ENCODE data around the gene EMID1. TPM values are rescaled to one million over a fixed set of nuclear protein-coding genes. Genes with fewer than 3 reads are reported as not detected.

The EMID1 gene
- total RNA-seq, 1 experiment from 2014 or later = 10.0 TPM

DNA sequence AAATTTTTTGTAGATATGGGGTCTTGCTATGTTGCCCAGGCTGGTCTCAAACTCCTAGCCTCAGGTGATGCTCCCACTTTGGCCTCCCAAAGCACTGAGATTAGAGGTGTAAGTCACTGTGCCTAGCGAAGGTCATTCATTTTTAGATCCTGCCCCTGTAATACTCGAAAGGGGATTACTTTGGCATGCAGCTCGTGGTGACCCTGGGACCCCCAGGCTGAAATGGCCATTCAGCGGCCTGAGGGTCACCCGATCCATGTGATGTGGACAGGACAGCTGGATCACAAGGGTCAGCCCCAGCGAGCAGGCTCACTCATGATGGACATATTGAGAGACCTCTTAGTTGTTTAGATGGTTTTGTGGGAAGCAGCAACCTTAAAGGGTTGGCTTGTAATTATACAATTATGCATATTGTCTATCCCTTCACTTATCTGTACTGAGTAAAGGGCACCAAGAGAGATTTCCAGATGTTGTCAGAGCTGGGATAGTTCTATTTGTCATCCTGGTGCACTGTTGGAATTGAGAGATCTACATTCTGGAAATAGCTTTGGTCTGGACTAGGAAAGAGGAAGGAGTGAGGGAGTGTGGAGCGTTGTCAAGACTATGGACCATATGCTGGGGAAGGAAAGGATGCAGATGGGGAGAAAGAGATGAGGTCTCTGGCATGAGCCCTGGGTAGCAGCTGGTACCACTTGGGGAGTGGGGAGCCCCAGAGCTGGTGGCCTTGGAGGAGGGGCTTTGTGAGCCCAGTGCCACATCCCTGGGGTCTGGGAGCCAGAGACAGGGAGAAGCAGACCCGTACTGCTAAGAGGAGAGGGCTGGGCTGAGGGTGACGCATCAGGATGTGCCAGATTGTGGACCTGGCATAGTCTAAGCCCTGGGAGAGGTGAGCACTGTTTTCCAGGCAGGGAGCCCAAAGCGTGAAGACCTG is 46.5 kb downstream of the EMID1 start:
- TF ChIP-seq, protein P1, sequence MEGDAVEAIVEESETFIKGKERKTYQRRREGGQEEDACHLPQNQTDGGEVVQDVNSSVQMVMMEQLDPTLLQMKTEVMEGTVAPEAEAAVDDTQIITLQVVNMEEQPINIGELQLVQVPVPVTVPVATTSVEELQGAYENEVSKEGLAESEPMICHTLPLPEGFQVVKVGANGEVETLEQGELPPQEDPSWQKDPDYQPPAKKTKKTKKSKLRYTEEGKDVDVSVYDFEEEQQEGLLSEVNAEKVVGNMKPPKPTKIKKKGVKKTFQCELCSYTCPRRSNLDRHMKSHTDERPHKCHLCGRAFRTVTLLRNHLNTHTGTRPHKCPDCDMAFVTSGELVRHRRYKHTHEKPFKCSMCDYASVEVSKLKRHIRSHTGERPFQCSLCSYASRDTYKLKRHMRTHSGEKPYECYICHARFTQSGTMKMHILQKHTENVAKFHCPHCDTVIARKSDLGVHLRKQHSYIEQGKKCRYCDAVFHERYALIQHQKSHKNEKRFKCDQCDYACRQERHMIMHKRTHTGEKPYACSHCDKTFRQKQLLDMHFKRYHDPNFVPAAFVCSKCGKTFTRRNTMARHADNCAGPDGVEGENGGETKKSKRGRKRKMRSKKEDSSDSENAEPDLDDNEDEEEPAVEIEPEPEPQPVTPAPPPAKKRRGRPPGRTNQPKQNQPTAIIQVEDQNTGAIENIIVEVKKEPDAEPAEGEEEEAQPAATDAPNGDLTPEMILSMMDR (IDR thresholded peaks at IDR 0.05; ENCODE audit: insufficient read depth in 1 of 2, low read depth in 1 of 2, low read length in 1 of 2, severe bottlenecking in 1 of 2, unreplicated experiment in 1 of 2) = no peak
- Mint-ChIP-seq H3K36me3 (ENCODE audit: insufficient read depth, unreplicated experiment) (no peaks in the 10 kb centered on the region), H3K9me3 (ENCODE audit: unreplicated experiment) (no peaks in the 10 kb centered on the region), H3K27ac (ENCODE audit: unreplicated experiment) (no peak overlapping the region), H3K27me3 (ENCODE audit: insufficient read depth, unreplicated experiment) (no peaks in the 10 kb centered on the region), H3K4me1 (ENCODE audit: low read depth, unreplicated experiment) (no peaks in the 10 kb centered on the region), H3K4me3 (ENCODE audit: unreplicated experiment) (no peak overlapping the region)
- DNase-seq = no peak
- no peaks in the 10 kb centered on the region for H3K9me3 ChIP-seq
- H3K4me3 ChIP-seq (ENCODE audit: low read depth, low read length) = no peak overlapping the region
- H3K4me1 ChIP-seq = no peaks in the 10 kb centered on the region
- intact Hi-C loops (cut with micrococcal nuclease; ENCODE audit: unreplicated experiment) = no loop called here
- no peaks in the 10 kb centered on the region for H3K36me3 ChIP-seq (ENCODE audit: control insufficient read depth, insufficient read depth, low read length)
- CTCF ChIA-PET = no interaction called here
- POLR2A ChIA-PET = no interaction called here
- H3K27me3 ChIP-seq (replicated peaks; ENCODE audit: control insufficient read depth, insufficient read depth, low read length) = no peaks in the 10 kb centered on the region
- BruUV-seq (replicated peaks) = no TSS peak

DNA sequence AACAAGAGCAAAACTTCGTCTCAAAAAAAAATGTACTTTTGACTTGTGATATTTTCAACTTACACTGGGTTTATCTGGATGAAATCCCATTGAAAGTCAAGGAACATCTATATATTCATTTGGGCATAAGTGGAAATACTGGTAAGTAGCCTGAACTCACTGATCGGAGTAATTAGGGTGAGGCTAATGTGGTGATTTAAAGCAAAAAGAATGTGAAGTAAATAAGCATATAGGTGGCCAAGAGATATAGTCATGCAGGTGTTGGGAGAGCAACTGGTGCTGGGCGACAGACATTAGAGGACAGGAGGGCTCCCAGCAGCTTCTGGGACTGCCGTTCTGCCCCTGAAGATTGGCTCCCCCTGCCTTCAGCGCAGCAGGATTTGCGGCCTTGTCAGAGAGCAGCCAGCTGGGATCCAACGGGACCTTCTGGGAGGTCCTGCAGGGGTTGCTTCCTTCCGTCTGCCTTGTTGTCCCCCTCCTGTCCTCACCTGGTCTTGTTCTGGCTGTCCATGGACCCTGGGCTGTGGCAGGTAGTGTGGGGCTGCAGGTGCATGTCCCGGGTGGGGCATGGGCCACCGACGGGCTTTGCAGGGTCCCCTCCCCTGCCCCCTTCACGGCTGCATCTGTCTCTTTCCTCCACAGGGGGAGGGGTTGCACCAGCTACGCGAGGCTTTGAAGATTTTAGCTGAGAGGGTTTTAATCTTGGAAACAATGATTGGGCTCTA is 48.0 kb downstream of the EMID1 start:
- no peak overlapping the region for H3K4me3 Mint-ChIP-seq (ENCODE audit: unreplicated experiment)
- DNase-seq = no peak

DNA sequence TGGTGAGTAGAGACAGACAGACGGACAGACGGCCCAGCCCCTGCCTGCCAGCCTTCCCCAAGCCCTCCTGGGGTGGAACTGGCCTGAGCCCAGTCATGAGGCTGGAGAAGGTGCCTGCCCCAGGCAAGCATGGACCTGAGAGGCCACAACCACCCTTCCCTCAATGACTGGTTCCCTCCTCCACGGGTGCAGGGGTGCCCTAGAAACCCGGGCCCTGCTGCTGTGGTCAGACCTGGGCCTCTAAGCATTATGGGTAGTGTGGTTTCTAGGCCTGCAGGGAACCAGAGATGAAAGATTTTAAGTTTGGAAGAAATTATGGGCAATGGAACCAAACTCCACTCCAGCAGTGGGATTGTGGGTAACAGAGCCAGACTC is 48.6 kb downstream of the EMID1 start:
- no peaks in the 10 kb centered on the region for H3K4me1 Mint-ChIP-seq (ENCODE audit: low read depth, unreplicated experiment)
- no peak for DNase-seq
- TF ChIP-seq, protein P1 (IDR thresholded peaks at IDR 0.05; ENCODE audit: insufficient read depth in 1 of 2, low read depth in 1 of 2, low read length in 1 of 2, severe bottlenecking in 1 of 2, unreplicated experiment in 1 of 2) = no peak
- H3K27me3 ChIP-seq (replicated peaks; ENCODE audit: control insufficient read depth, insufficient read depth, low read length) = no peaks in the 10 kb centered on the region
- ChIA-PET CTCF (no interaction called here), POLR2A (no interaction called here)
- H3K4me3 Mint-ChIP-seq (ENCODE audit: unreplicated experiment) = no peak overlapping the region
- H3K27me3 Mint-ChIP-seq (ENCODE audit: insufficient read depth, unreplicated experiment) = no peaks in the 10 kb centered on the region
- no peak overlapping the region for H3K4me3 ChIP-seq (ENCODE audit: low read depth, low read length)
- H3K9me3 ChIP-seq = no peaks in the 10 kb centered on the region
- no peaks in the 10 kb centered on the region for H3K36me3 ChIP-seq (ENCODE audit: control insufficient read depth, insufficient read depth, low read length)
- no peaks in the 10 kb centered on the region for H3K36me3 Mint-ChIP-seq (ENCODE audit: insufficient read depth, unreplicated experiment)
- intact Hi-C loops (cut with micrococcal nuclease; ENCODE audit: unreplicated experiment) = no loop called here
- H3K9me3 Mint-ChIP-seq (ENCODE audit: unreplicated experiment) = no peaks in the 10 kb centered on the region
- BruUV-seq (replicated peaks) = no TSS peak
- H3K4me1 ChIP-seq = no peaks in the 10 kb centered on the region
- H3K27ac Mint-ChIP-seq (ENCODE audit: unreplicated experiment) = no peak overlapping the region

More for the DNA sequence above, 48.0 kb downstream of the EMID1 start:
- no peak overlapping the region for H3K4me3 ChIP-seq (ENCODE audit: low read depth, low read length)
- H3K36me3 ChIP-seq (ENCODE audit: control insufficient read depth, insufficient read depth, low read length) = no peaks in the 10 kb centered on the region
- intact Hi-C loops (cut with micrococcal nuclease; ENCODE audit: unreplicated experiment) = no loop called here
- no peaks in the 10 kb centered on the region for H3K27me3 Mint-ChIP-seq (ENCODE audit: insufficient read depth, unreplicated experiment)
- ChIA-PET CTCF (no interaction called here), POLR2A (no interaction called here)
- H3K36me3 Mint-ChIP-seq (ENCODE audit: insufficient read depth, unreplicated experiment) = no peaks in the 10 kb centered on the region
- BruUV-seq (replicated peaks) = no TSS peak
- TF ChIP-seq, protein P1 (IDR thresholded peaks at IDR 0.05; ENCODE audit: insufficient read depth in 1 of 2, low read depth in 1 of 2, low read length in 1 of 2, severe bottlenecking in 1 of 2, unreplicated experiment in 1 of 2) = no peak
- no peaks in the 10 kb centered on the region for H3K4me1 ChIP-seq
- no peak overlapping the region for H3K27ac Mint-ChIP-seq (ENCODE audit: unreplicated experiment)
- no peaks in the 10 kb centered on the region for H3K9me3 Mint-ChIP-seq (ENCODE audit: unreplicated experiment)
- no peaks in the 10 kb centered on the region for H3K27me3 ChIP-seq (replicated peaks; ENCODE audit: control insufficient read depth, insufficient read depth, low read length)
- H3K4me1 Mint-ChIP-seq (ENCODE audit: low read depth, unreplicated experiment) = no peaks in the 10 kb centered on the region
- H3K9me3 ChIP-seq = no peaks in the 10 kb centered on the region
